Fibroblast of lung (primary cell): ENCODE results near the gene KRTAP5-1. TPM values are rescaled to one million over a fixed set of nuclear protein-coding genes. Genes with fewer than 3 reads are reported as not detected.

ENCODE experiments used
- DNase-seq, 2 donors: peaks; one replicate each; pipeline versions ENCODE4 v3.0.0 to v3.0.0-alpha.2; 2010; ENCODE audit warnings: low read depth in 2 of 2
- H2AFZ ChIP-seq: 2 replicates; pipeline ENCODE4 v1.5.1; 2012; ENCODE audit warnings: low read length, control low read depth, inconsistent platforms
- H3K27ac ChIP-seq: 2 replicates; pipeline ENCODE4 v1.5.1; 2011; ENCODE audit warnings: low read length, control low read depth; ENCODE audit not compliant: insufficient read depth
- H3K27me3 ChIP-seq: 2 replicates; pipeline ENCODE4 v1.5.1; 2011; ENCODE audit warnings: mild to moderate bottlenecking, low read length; ENCODE audit not compliant: control insufficient read depth, insufficient read depth
- H3K36me3 ChIP-seq: 2 replicates; pipeline ENCODE4 v1.5.1; 2011; ENCODE audit warnings: low read length; ENCODE audit not compliant: control insufficient read depth, insufficient read depth
- H3K4me1 ChIP-seq: 2 replicates; pipeline ENCODE4 v1.5.1; 2011; ENCODE audit warnings: low read length; ENCODE audit not compliant: control insufficient read depth, insufficient read depth; ENCODE audit errors: extremely low read depth
- H3K4me2 ChIP-seq: 2 replicates; pipeline ENCODE4 v1.5.1; 2011; ENCODE audit warnings: low read length, control low read depth; ENCODE audit not compliant: insufficient read depth; ENCODE audit errors: extremely low read depth
- H3K4me3 ChIP-seq, 4 experiments: fragments of 200-600 bp in 1 of 4; sonication (generic) in 1 of 4; replicated peaks in 1 of 4; 2 replicates each; pipeline ENCODE4 v1.5.1; 2011 to 2016; ENCODE audit warnings: low read length in 4 of 4, low read depth in 3 of 4, mild to moderate bottlenecking in 3 of 4, control low read depth in 2 of 4, inconsistent platforms in 1 of 4, mixed read lengths in 1 of 4; ENCODE audit not compliant: insufficient read depth in 1 of 4; ENCODE audit errors: control extremely low read depth in 1 of 4
- H3K79me2 ChIP-seq: 2 replicates; pipeline ENCODE4 v1.5.1; 2012; ENCODE audit warnings: mild to moderate bottlenecking, low read length, inconsistent platforms; ENCODE audit not compliant: control insufficient read depth, insufficient read depth
- H3K9ac ChIP-seq: 2 replicates; pipeline ENCODE4 v1.5.1; 2011; ENCODE audit warnings: mild to moderate bottlenecking, low read length, control low read depth; ENCODE audit not compliant: insufficient read depth
- H3K9me3 ChIP-seq: 2 replicates; pipeline ENCODE4 v1.5.1; 2012; ENCODE audit warnings: low read depth, low read length; ENCODE audit not compliant: control insufficient read depth, insufficient read depth
- H4K20me1 ChIP-seq: 2 replicates; pipeline ENCODE4 v1.5.1; 2011; ENCODE audit warnings: low read length; ENCODE audit not compliant: control insufficient read depth, insufficient read depth; ENCODE audit errors: extremely low read depth
- CTCF ChIP-seq, 2 donors: IDR thresholded peaks in 1 of 2; conservative IDR thresholded peaks in 1 of 2; 1 replicate in 1 of 2; 2 replicates in 1 of 2; pipeline ENCODE4 v1.5.1; 2011 to 2012; ENCODE audit warnings: low read length in 2 of 2, control low read depth in 1 of 2, inconsistent platforms in 1 of 2, low read depth in 1 of 2, mild to moderate bottlenecking in 1 of 2
- EZH2 ChIP-seq: IDR thresholded peaks from 2 replicates; pipeline ENCODE4 v1.5.1; 2012; ENCODE audit warnings: low read length, control low read depth, mild to moderate bottlenecking; ENCODE audit errors: missing control alignments
- polyA plus RNA-seq, 2 donors: library from polyadenylated mRNA; depleted of rRNA in 1 of 2; stranded (reverse) in 1 of 2; unstranded in 1 of 2; fragments of >200 nt; gene quantifications; 2 replicates each; pipeline ENCODE4 v1.2.1, GENCODE V29; 2011 to 2012; ENCODE audit warnings: missing spikeins in 1 of 2
- total RNA-seq: library from RNA; depleted of rRNA; stranded (reverse); fragments of >200 nt; gene quantifications from 2 replicates; pipeline ENCODE4 v1.2.1, GENCODE V29; 2014

The KRTAP5-1 gene
- total and polyA plus RNA-seq, 2 donors (not counting 1 experiment from before 2014, with no cell fraction given) = not detected

GRCh38 chr11:1568441-1568911, 16.6 kb downstream of the KRTAP5-1 start:
- Histone ChIP-seq H3K27me3 (peaks cover 19% of the 10 kb centered on the region), H3K4me1 (no peaks in the 10 kb centered on the region), H3K36me3 (no peaks in the 10 kb centered on the region), H3K27ac (no peak overlapping the region), H2AFZ (no peak overlapping the region), H4K20me1 (no peaks in the 10 kb centered on the region), H3K9me3 (no peaks in the 10 kb centered on the region), H3K4me3 (no peak overlapping the region), H3K9ac (no peak overlapping the region), H3K4me2 (no peak overlapping the region), H3K79me2 (no peaks in the 10 kb centered on the region)
- TF ChIP-seq EZH2 (no peak), CTCF (conservative IDR thresholded peaks at IDR 0.05 in 1 of 2, IDR thresholded peaks at IDR 0.05 in 1 of 2; ENCODE audit: low read depth in 1 of 2, low read length in 2 of 2) (no peak)
- DNase-seq = no peak

- no peak overlapping the region for H3K27ac ChIP-seq
- no peak overlapping the region for H3K4me3 ChIP-seq
- no peaks in the 10 kb centered on the region for H3K79me2 ChIP-seq
- peaks cover 12% of the 10 kb centered on the region for H3K27me3 ChIP-seq
- no peaks in the 10 kb centered on the region for H3K4me1 ChIP-seq
- H3K36me3 ChIP-seq = no peaks in the 10 kb centered on the region
- no peaks in the 10 kb centered on the region for H4K20me1 ChIP-seq
- no peak overlapping the region for H3K4me2 ChIP-seq
- H2AFZ ChIP-seq = no peak overlapping the region
- no peak for DNase-seq
- H3K9me3 ChIP-seq = no peaks in the 10 kb centered on the region
- no peak overlapping the region for H3K9ac ChIP-seq
- no peak for TF ChIP-seq CTCF (conservative IDR thresholded peaks at IDR 0.05 in 1 of 2, IDR thresholded peaks at IDR 0.05 in 1 of 2; ENCODE audit: low read depth in 1 of 2, low read length in 2 of 2)
- no peak for TF ChIP-seq EZH2
These were observed 17.4 kb downstream of the KRTAP5-1 start for GRCh38 chr11:1567721-1568100.

GRCh38 chr11:1567052-1567720, 17.9 kb downstream of the KRTAP5-1 start:
- Histone ChIP-seq H3K36me3 (no peaks in the 10 kb centered on the region), H3K4me3 (no peak overlapping the region), H4K20me1 (no peaks in the 10 kb centered on the region), H3K27ac (no peak overlapping the region), H3K4me1 (no peaks in the 10 kb centered on the region), H3K79me2 (no peaks in the 10 kb centered on the region), H3K9me3 (no peaks in the 10 kb centered on the region), H3K4me2 (no peak overlapping the region), H3K27me3 (peaks cover 12% of the 10 kb centered on the region), H2AFZ (no peak overlapping the region), H3K9ac (no peak overlapping the region)
- TF ChIP-seq EZH2 (no peak), CTCF (conservative IDR thresholded peaks at IDR 0.05 in 1 of 2, IDR thresholded peaks at IDR 0.05 in 1 of 2; ENCODE audit: low read depth in 1 of 2, low read length in 2 of 2) (no peak)
- DNase-seq = no peak
